Measurements from ENCODE around the gene TTC3.

TTC3 gene

GRCh38 chr21:37071561-37072273 is 1.3 kb upstream of the TTC3 start:
- Histone ChIP-seq H2AFZ (ENCODE audit: low read depth, low read length) (peak overlapping the region; percentile 19), H4K20me1 (ENCODE audit: insufficient read depth, low read length) (peaks cover 17% of the 10 kb centered on the region), H3K9me3 (ENCODE audit: insufficient read depth, low read length) (no peaks in the 10 kb centered on the region), H3K27ac (ENCODE audit: low read length) (peak overlapping the region; percentile 69; the same call in 1 of the 2 replicates), H3K9ac (ENCODE audit: low read length) (peak overlapping the region; percentile 74), H3K36me3 (replicated peaks; ENCODE audit: low read depth, low read length) (peaks cover 9% of the 10 kb centered on the region), H3K4me3 (ENCODE audit: low read length) (peak overlapping the region; percentile 77), H3K4me1 (ENCODE audit: low read length) (peaks cover 17% of the 10 kb centered on the region; the same call in 1 of the 2 replicates), H3K27me3 (ENCODE audit: low read depth, low read length) (no peaks in the 10 kb centered on the region), H3K4me2 (ENCODE audit: low read length) (peak overlapping the region; percentile 91), H3K79me2 (ENCODE audit: low read length) (peaks cover 46% of the 10 kb centered on the region)
- TF ChIP-seq CTCF (IDR thresholded peaks at IDR 0.05; ENCODE audit: low read depth, low read length) (no peak), EZH2phosphoT487 (IDR thresholded peaks at IDR 0.05; ENCODE audit: low read depth) (no peak)

- peaks cover 17% of the 10 kb centered on the region; the same call in 1 of the 2 replicates for H3K4me1 ChIP-seq (ENCODE audit: low read length)
- H3K9me3 ChIP-seq (ENCODE audit: insufficient read depth, low read length): no peaks in the 10 kb centered on the region
- peak overlapping the region; percentile 74 for H3K9ac ChIP-seq (ENCODE audit: low read length)
- H3K79me2 ChIP-seq (ENCODE audit: low read length): peaks cover 53% of the 10 kb centered on the region
- TF ChIP-seq CTCF (IDR thresholded peaks at IDR 0.05; ENCODE audit: low read depth, low read length) (no peak), EZH2phosphoT487 (IDR thresholded peaks at IDR 0.05; ENCODE audit: low read depth) (no peak)
- H3K27ac ChIP-seq (ENCODE audit: low read length): peak overlapping the region; percentile 69
- H3K4me3 ChIP-seq (ENCODE audit: low read length): peak overlapping the region; percentile 77
- H3K4me2 ChIP-seq (ENCODE audit: low read length): peak overlapping the region; percentile 91
- H4K20me1 ChIP-seq (ENCODE audit: insufficient read depth, low read length): peaks cover 20% of the 10 kb centered on the region
- H3K36me3 ChIP-seq (replicated peaks; ENCODE audit: low read depth, low read length): peaks cover 9% of the 10 kb centered on the region
- H3K27me3 ChIP-seq (ENCODE audit: low read depth, low read length): no peaks in the 10 kb centered on the region
- peak overlapping the region; percentile 19 for H2AFZ ChIP-seq (ENCODE audit: low read depth, low read length)
Observed at GRCh38 chr21:37072274-37072987, 623 bp upstream of the TTC3 start.

DNA sequence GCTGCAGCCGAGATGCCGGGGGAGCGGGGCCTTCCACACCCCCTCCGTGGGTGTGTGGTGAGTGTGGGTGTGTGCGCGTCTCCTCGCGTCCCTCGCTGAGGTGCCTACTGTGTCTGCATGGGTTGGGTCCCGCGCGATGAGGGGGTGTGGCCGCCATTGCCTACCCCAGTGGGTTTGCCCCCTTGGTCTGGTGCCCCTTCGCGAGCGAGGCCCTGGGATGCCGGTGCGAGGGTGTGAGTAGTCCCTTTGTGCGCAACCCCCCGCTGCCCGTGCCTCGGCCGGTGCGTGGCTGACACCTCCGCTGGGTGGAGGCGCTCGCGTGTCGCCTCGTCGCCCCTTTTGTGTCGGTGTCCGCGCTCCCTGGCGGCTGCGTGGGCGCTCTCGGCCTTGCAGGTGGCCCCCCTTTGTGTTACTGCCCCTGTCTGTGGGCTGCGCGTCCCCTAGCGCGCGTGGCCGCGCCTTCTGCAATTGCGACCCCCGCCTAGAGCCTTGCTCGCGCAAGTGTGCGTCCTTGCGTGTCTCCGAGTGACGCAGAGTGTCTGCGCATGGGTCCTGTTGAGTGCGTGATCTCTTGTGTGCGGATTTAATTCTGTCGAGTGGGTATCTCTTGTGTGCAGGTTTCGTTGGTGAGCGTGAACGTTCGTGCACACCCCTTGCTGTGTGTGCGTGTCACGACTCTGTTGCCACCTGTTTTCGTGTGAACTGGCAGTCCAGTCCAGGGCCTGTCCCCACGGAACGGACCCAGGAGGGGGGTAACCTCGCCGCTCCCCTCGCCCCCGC is 553 bp downstream of the TTC3 start:
- H3K4me1 ChIP-seq (ENCODE audit: low read length): peaks cover 17% of the 10 kb centered on the region
- H3K27me3 ChIP-seq (ENCODE audit: low read depth, low read length): no peaks in the 10 kb centered on the region
- peaks cover 9% of the 10 kb centered on the region for H3K36me3 ChIP-seq (replicated peaks; ENCODE audit: low read depth, low read length)
- H3K4me2 ChIP-seq (ENCODE audit: low read length): peak overlapping the region; percentile 85
- peak overlapping the region; percentile 48 for H3K27ac ChIP-seq (ENCODE audit: low read length)
- H3K9ac ChIP-seq (ENCODE audit: low read length): peak overlapping the region; percentile 78
- TF ChIP-seq EZH2phosphoT487 (IDR thresholded peaks at IDR 0.05; ENCODE audit: low read depth) (no peak), CTCF (IDR thresholded peaks at IDR 0.05; ENCODE audit: low read depth, low read length) (peak; percentile 15; the same call in 1 of the 2 replicates)
- H4K20me1 ChIP-seq (ENCODE audit: insufficient read depth, low read length): peaks cover 27% of the 10 kb centered on the region
- peak overlapping the region; percentile 87 for H3K4me3 ChIP-seq (ENCODE audit: low read length)
- peaks cover 65% of the 10 kb centered on the region for H3K79me2 ChIP-seq (ENCODE audit: low read length)
- no peaks in the 10 kb centered on the region for H3K9me3 ChIP-seq (ENCODE audit: insufficient read depth, low read length)
- H2AFZ ChIP-seq (ENCODE audit: low read depth, low read length): 0 out of 2 replicates have a peak overlapping the region, but pooled peaks have one; percentile 23
